Measurements from ENCODE around the gene SLC38A4.

GRCh38 chr12:46795988-46796387, 29.8 kb downstream of the SLC38A4 start:
- TF ChIP-seq CTCF (IDR thresholded peaks at IDR 0.05) (no peak), EZH2 (IDR thresholded peaks at IDR 0.05) (no peak)
